ENCODE results near the gene PLCE1.

The PLCE1 gene

GRCh38 chr10:94001416-94001810 is 7.7 kb downstream of the PLCE1 start:
- H3K27ac Mint-ChIP-seq: no peak overlapping the region
- no peak overlapping the region for H3K4me3 Mint-ChIP-seq
- CTCF ChIA-PET: no interaction called here
- H3K9me3 Mint-ChIP-seq: no peaks in the 10 kb centered on the region
- H3K27me3 Mint-ChIP-seq: peaks cover 6% of the 10 kb centered on the region
- DNase-seq: no peak
- H3K4me1 Mint-ChIP-seq: no peaks in the 10 kb centered on the region
- H3K36me3 Mint-ChIP-seq: no peaks in the 10 kb centered on the region

- Mint-ChIP-seq H3K27me3 (peaks cover 8% of the 10 kb centered on the region), H3K9me3 (no peaks in the 10 kb centered on the region), H3K4me3 (no peak overlapping the region), H3K36me3 (no peaks in the 10 kb centered on the region), H3K4me1 (no peaks in the 10 kb centered on the region), H3K27ac (no peak overlapping the region)
- CTCF ChIA-PET: no interaction called here
- DNase-seq: no peak
These were observed 8.4 kb downstream of the PLCE1 start for GRCh38 chr10:94002156-94002555.

GRCh38 chr10:94003488-94003887 is 9.8 kb downstream of the PLCE1 start:
- CTCF ChIA-PET: no interaction called here
- H3K9me3 Mint-ChIP-seq: no peaks in the 10 kb centered on the region
- H3K4me3 Mint-ChIP-seq: no peak overlapping the region
- H3K27ac Mint-ChIP-seq: no peak overlapping the region
- H3K4me1 Mint-ChIP-seq: no peaks in the 10 kb centered on the region
- no peaks in the 10 kb centered on the region for H3K36me3 Mint-ChIP-seq
- DNase-seq: no peak
- H3K27me3 Mint-ChIP-seq: peaks cover 8% of the 10 kb centered on the region

- no peak overlapping the region for H3K27ac Mint-ChIP-seq
- no peak overlapping the region for H3K4me3 Mint-ChIP-seq
- DNase-seq: no peak
- H3K27me3 Mint-ChIP-seq: peaks cover 8% of the 10 kb centered on the region
- H3K9me3 Mint-ChIP-seq: no peaks in the 10 kb centered on the region
- CTCF ChIA-PET: no interaction called here
- no peaks in the 10 kb centered on the region for H3K36me3 Mint-ChIP-seq
- H3K4me1 Mint-ChIP-seq: no peaks in the 10 kb centered on the region
These were observed 11.3 kb downstream of the PLCE1 start for GRCh38 chr10:94005050-94005449.

- DNase-seq: no peak
- CTCF ChIA-PET: no interaction called here
- peaks cover 5% of the 10 kb centered on the region for H3K27me3 Mint-ChIP-seq
- H3K4me3 Mint-ChIP-seq: no peak overlapping the region
- H3K4me1 Mint-ChIP-seq: no peaks in the 10 kb centered on the region
- no peak overlapping the region for H3K27ac Mint-ChIP-seq
- no peaks in the 10 kb centered on the region for H3K36me3 Mint-ChIP-seq
- no peaks in the 10 kb centered on the region for H3K9me3 Mint-ChIP-seq
These were observed 13.1 kb downstream of the PLCE1 start for GRCh38 chr10:94006591-94007550.

- no peaks in the 10 kb centered on the region for H3K9me3 Mint-ChIP-seq
- no peak overlapping the region for H3K27ac Mint-ChIP-seq
- H3K4me1 Mint-ChIP-seq: no peaks in the 10 kb centered on the region
- DNase-seq: no peak
- peaks cover 10% of the 10 kb centered on the region for H3K27me3 Mint-ChIP-seq
- no peaks in the 10 kb centered on the region for H3K36me3 Mint-ChIP-seq
- CTCF ChIA-PET: no interaction called here
- no peak overlapping the region for H3K4me3 Mint-ChIP-seq
These were observed 14.8 kb downstream of the PLCE1 start for GRCh38 chr10:94008526-94008925.

- H3K4me1 Mint-ChIP-seq: no peaks in the 10 kb centered on the region
- no peak overlapping the region for H3K4me3 Mint-ChIP-seq
- CTCF ChIA-PET: no interaction called here
- H3K27ac Mint-ChIP-seq: no peak overlapping the region
- H3K27me3 Mint-ChIP-seq: peaks cover 10% of the 10 kb centered on the region
- no peaks in the 10 kb centered on the region for H3K9me3 Mint-ChIP-seq
- H3K36me3 Mint-ChIP-seq: no peaks in the 10 kb centered on the region
- DNase-seq: no peak
These were observed 16.4 kb downstream of the PLCE1 start for GRCh38 chr10:94010116-94010515.

- no peaks in the 10 kb centered on the region for H3K36me3 Mint-ChIP-seq
- no peaks in the 10 kb centered on the region for H3K4me1 Mint-ChIP-seq
- no peaks in the 10 kb centered on the region for H3K9me3 Mint-ChIP-seq
- no peak overlapping the region for H3K4me3 Mint-ChIP-seq
- H3K27ac Mint-ChIP-seq: no peak overlapping the region
- CTCF ChIA-PET: no interaction called here
- DNase-seq: no peak
- peaks cover 13% of the 10 kb centered on the region for H3K27me3 Mint-ChIP-seq
These were observed 17.2 kb downstream of the PLCE1 start for GRCh38 chr10:94010886-94011285.

- Mint-ChIP-seq H3K9me3 (no peaks in the 10 kb centered on the region), H3K27ac (no peak overlapping the region), H3K36me3 (no peaks in the 10 kb centered on the region), H3K27me3 (peaks cover 13% of the 10 kb centered on the region), H3K4me1 (no peaks in the 10 kb centered on the region), H3K4me3 (no peak overlapping the region)
- DNase-seq: no peak
- CTCF ChIA-PET: no interaction called here
These were observed 17.6 kb downstream of the PLCE1 start for GRCh38 chr10:94011296-94011695.

- Mint-ChIP-seq H3K9me3 (no peaks in the 10 kb centered on the region), H3K4me3 (no peak overlapping the region), H3K27me3 (peaks cover 8% of the 10 kb centered on the region), H3K4me1 (no peaks in the 10 kb centered on the region), H3K36me3 (no peaks in the 10 kb centered on the region), H3K27ac (no peak overlapping the region)
- CTCF ChIA-PET: no interaction called here
- DNase-seq: no peak
These were observed 19.1 kb downstream of the PLCE1 start for GRCh38 chr10:94012834-94013233.

GRCh38 chr10:94013331-94013760 is 19.6 kb downstream of the PLCE1 start:
- Mint-ChIP-seq H3K9me3 (no peaks in the 10 kb centered on the region), H3K4me1 (no peaks in the 10 kb centered on the region), H3K27me3 (peaks cover 8% of the 10 kb centered on the region), H3K4me3 (no peak overlapping the region), H3K36me3 (no peaks in the 10 kb centered on the region), H3K27ac (no peak overlapping the region)
- CTCF ChIA-PET: no interaction called here
- DNase-seq: no peak

GRCh38 chr10:94014304-94014703 is 20.6 kb downstream of the PLCE1 start:
- no peak overlapping the region for H3K4me3 Mint-ChIP-seq
- H3K4me1 Mint-ChIP-seq: no peaks in the 10 kb centered on the region
- no peak for DNase-seq
- H3K27ac Mint-ChIP-seq: no peak overlapping the region
- CTCF ChIA-PET: no interaction called here
- H3K9me3 Mint-ChIP-seq: no peaks in the 10 kb centered on the region
- no peaks in the 10 kb centered on the region for H3K36me3 Mint-ChIP-seq
- H3K27me3 Mint-ChIP-seq: peaks cover 8% of the 10 kb centered on the region

GRCh38 chr10:94016727-94017714 is 23.3 kb downstream of the PLCE1 start:
- CTCF ChIA-PET: no interaction called here
- Mint-ChIP-seq H3K4me1 (no peaks in the 10 kb centered on the region), H3K27ac (no peak overlapping the region), H3K9me3 (no peaks in the 10 kb centered on the region), H3K27me3 (peaks cover 6% of the 10 kb centered on the region), H3K4me3 (no peak overlapping the region), H3K36me3 (no peaks in the 10 kb centered on the region)
- DNase-seq: no peak

- Mint-ChIP-seq H3K4me1 (no peaks in the 10 kb centered on the region), H3K27ac (no peak overlapping the region)
These were observed 24.4 kb downstream of the PLCE1 start for GRCh38 chr10:94018107-94018506.

More at GRCh38 chr10:94018107-94018506, 24.4 kb downstream of the PLCE1 start:
- CTCF ChIA-PET: no interaction called here
- no peak for DNase-seq
- H3K4me3 Mint-ChIP-seq: no peak overlapping the region
- no peaks in the 10 kb centered on the region for H3K36me3 Mint-ChIP-seq
- peaks cover 3% of the 10 kb centered on the region for H3K27me3 Mint-ChIP-seq
- H3K9me3 Mint-ChIP-seq: no peaks in the 10 kb centered on the region

Data from activated naive CD4-positive, alpha-beta T cell treated with anti-CD3 and anti-CD28 coated beads, Interleukin-2, amount 10 ng/mL, durations not matched to agents 7 days and 5 days (primary cell).